Hematopoietic multipotent progenitor cell treated with erythropoietin and hydrocortisone succinate and interleukin-3 and kit ligand, for 15 days (in vitro differentiated cells): Measurements from ENCODE around the gene DYRK2.
"Not testable (repeated sequence)": the region's sequence is repeated elsewhere in the genome, so short reads cannot be mapped to it uniquely, and the experiment has no call there.

Experiments used
- DNase-seq: peaks from one replicate; pipeline ENCODE4 v3.0.0-alpha.2; 2015; ENCODE audit warnings: low spot score

Gene DYRK2

GRCh38 chr12:67671419-67671818 is 22.9 kb downstream of the DYRK2 start:
- DNase-seq = no peak

- DNase-seq = no peak
These were observed 23.3 kb downstream of the DYRK2 start for GRCh38 chr12:67671892-67672291.

GRCh38 chr12:67672507-67672906 is 24.0 kb downstream of the DYRK2 start:
- DNase-seq = not testable (repeated sequence)

DNA sequence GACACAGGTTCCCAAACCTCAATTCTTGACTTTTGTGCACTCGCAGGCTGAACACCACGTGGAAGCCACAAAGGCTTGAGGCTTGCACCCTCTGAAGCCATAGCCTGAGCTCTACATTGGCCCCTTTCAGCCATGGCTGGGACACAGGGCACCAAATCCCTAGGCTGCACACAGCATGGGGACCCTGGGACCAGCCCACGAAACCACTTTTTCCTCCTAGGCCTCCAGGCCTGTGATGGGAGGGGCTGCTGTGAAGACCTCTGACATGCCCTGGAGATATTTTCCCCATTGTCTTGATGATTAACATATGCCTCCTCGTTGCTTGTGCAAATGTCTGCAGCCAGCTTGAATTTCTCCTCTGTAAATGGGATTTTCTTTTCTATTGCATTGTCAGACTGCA is 25.0 kb downstream of the DYRK2 start:
- DNase-seq = not testable (repeated sequence)

DNA sequence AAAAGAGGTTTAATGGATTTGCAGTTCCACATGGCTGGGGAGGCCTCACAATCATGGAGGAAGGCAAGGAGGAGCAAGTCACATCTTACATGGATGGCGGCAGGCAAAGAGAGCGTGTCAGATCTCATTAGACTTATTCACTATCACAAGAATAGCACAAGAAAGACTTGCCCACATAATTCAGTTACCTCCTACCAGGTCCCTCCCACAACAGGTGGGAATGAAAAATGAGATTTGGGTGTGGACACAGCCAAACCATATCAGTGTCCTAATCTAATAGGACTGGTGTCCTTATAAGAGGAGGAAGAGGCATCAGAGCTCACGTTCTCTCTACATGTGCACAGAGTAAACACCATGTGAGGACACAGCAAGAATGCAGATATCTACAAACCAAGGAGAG is 25.9 kb downstream of the DYRK2 start:
- no peak for DNase-seq

- DNase-seq = no peak
These were observed 28.1 kb downstream of the DYRK2 start for GRCh38 chr12:67676624-67677023.

DNA sequence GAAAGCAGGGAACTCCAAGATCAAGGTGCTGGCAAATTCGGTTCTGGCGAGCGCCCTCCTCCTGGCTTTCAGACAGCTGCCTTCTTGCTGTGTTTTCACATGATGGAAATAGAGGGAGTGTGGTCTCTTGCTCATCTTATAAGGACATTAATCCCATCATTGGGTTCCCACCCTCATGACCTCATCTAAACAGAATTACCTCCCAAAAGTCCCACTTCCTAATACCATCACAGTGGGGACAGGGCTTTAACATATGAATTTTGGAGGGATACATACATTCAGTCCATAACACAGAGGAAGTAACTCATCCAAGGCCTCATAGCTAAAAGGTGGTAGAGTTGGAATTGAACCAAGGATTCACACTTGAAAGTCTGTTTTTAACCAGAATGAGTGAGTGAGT is 28.6 kb downstream of the DYRK2 start:
- DNase-seq = no peak

GRCh38 chr12:67681105-67681778 is 32.7 kb downstream of the DYRK2 start:
- no peak for DNase-seq

GRCh38 chr12:67681941-67682620 is 33.5 kb downstream of the DYRK2 start:
- no peak for DNase-seq

GRCh38 chr12:67689385-67689784 is 40.8 kb downstream of the DYRK2 start:
- DNase-seq = no peak

GRCh38 chr12:67690656-67691055 is 42.1 kb downstream of the DYRK2 start:
- DNase-seq = no peak

DNA sequence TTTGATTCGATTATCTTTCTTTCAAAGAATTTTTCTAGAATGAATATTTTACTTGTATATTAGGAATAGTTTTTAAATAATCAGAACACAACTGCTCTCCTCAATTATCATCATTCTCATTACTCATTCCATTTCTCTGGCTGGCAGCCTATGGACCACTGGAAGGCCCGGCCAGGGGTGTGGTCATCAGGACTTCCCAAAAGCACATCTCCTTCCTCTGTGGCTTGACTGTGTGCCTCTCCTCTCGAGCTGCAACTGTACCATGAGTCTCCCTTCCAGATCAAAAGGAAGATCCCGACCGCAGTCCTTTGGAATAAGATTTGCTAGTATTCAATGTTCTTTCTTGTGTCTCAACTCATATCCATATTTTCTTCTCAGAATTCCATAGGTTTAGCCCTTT is 42.7 kb downstream of the DYRK2 start:
- no peak for DNase-seq

- no peak for DNase-seq
These were observed 43.6 kb downstream of the DYRK2 start for GRCh38 chr12:67692135-67692534.

DNA sequence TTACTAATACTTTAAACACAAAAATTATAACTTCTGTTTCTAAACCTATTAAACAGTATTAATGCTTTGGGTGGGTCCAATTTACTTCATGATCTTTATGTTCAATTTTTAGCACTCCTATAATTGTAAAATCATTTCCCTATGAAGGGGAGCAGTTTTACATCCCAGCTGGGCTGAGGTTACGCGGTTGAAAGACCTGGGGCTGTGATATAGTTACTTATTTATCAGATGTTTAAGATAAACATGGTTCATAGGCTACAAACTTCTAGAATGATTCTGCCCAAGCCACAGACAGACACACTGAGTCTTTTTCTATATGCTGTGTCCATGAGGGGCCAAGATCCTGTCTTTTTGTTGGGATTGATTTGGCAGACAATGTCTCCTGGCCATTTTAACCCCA is 44.4 kb downstream of the DYRK2 start:
- DNase-seq = no peak

DNA sequence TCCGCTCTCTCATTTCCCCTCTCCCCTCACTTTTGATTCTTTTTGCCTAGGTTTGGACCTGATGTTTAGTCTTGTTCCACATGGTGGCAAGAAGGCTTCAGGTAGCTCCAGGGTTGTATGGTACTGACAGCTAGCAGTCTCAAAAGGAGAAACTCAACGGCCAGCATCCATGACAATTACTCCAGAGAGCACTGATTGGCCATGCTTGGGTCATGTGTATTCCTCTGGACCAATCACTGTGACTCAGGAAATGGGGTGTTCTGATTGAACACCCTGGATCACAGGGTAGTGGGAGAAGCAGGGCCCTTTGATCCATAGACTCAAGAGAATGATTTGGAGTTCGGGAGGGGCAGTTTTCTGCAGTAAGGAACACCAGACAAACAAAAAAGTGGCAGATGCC is 45.3 kb downstream of the DYRK2 start:
- no peak for DNase-seq

- no peak for DNase-seq
These were observed 45.9 kb downstream of the DYRK2 start for GRCh38 chr12:67694306-67694900.

DNA sequence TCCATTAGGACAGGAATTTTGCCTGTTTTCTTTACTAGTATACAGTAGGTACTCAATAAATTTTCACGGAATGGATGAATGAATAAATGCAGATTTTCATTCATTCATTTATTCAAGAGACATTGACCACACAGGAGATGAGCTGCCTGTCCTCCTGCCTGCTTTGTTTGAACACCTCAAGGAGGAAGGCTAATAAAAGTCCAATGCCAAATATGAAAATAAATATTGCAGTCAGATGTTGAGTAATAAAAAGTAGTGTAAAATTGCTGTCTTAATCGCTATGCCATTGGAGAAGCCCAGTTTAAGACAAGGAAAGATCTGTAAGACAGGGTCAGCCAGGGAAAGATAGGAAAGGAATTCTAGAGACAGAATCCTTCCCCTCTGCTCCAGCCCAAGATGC is 47.4 kb downstream of the DYRK2 start:
- DNase-seq = no peak

DNA sequence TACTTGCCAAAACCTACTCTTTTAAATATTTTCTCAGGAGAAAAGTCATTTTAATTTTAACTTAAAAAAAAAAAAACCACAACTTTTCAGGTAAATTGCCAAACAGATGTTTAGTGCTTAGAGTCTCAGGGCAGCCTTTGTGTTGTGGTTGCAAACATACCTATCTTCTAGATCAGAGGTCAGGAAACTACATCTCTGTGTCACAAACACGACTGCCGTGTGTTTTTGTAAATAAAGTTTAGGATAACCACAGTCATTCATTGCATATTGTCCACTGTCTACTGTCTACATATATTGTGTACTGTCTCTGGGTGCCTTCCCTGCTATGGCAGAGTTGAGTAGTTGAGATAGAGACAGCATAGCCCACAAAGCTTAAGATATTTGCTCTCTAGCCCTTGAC is 48.9 kb downstream of the DYRK2 start:
- no peak for DNase-seq

GRCh38 chr12:67697967-67698366 is 49.4 kb downstream of the DYRK2 start:
- DNase-seq = no peak

GRCh38 chr12:67698672-67699581 is 50.4 kb downstream of the DYRK2 start:
- DNase-seq = no peak

- no peak for DNase-seq
These were observed 52.6 kb downstream of the DYRK2 start for GRCh38 chr12:67701121-67701520.

GRCh38 chr12:67702136-67702535 is 53.6 kb downstream of the DYRK2 start:
- no peak for DNase-seq

GRCh38 chr12:67704071-67704470 is 55.5 kb downstream of the DYRK2 start:
- no peak for DNase-seq
